Endothelial cell of umbilical vein (primary cell): ENCODE data around the gene ARID5A. TPM values are rescaled to one million over a fixed set of nuclear protein-coding genes. Genes with fewer than 3 reads are reported as not detected.

Source experiments
- BruUV-seq: library from RNA; stranded (reverse); fragments of 400-500 nt; replicated peaks from 2 replicates; lab custom pipeline; 2021; lab: Mats Ljungman, UMichigan
- CTCF ChIA-PET: fragments of 300-600, 350-600 bp; sonication (Branson Sonifier 250); formaldehyde crosslinking; loops from one replicate; lab custom pipeline; 2021; ENCODE audit warnings: antibody characterized with exemption, inconsistent platforms; lab: Charles Lee
- POLR2A ChIA-PET: fragments of 300-600, 350-600 bp; sonication (Branson Sonifier 250); formaldehyde crosslinking; loops from one replicate; lab custom pipeline; 2021; ENCODE audit warnings: antibody characterized with exemption, inconsistent platforms; lab: Charles Lee
- DNase-seq: peaks from one replicate; pipeline ENCODE4 v3.0.0-alpha.2; 2011; ENCODE audit warnings: low read depth, low spot score
- FAIRE-seq: peaks from 2 replicates; lab custom pipeline; 2011; peaks lifted over from hg19 to GRCh38; lab: Jason Lieb, UNC
- H2AFZ ChIP-seq: 2 replicates; pipeline ENCODE4 v1.6.0; 2012; ENCODE audit warnings: low read depth, low read length, control low read depth, inconsistent platforms
- H3K27ac ChIP-seq: 2 replicates; pipeline ENCODE4 v1.5.1; 2011; ENCODE audit warnings: low read depth, mild to moderate bottlenecking, control low read depth, low read length, moderate library complexity; ENCODE audit not compliant: insufficient read depth
- H3K27me3 ChIP-seq, 2 experiments: 2 replicates each; pipeline versions ENCODE4 v1.6.0 to v1.6.1; 2011; ENCODE audit warnings: low read length in 2 of 2, mixed read lengths in 1 of 2; ENCODE audit not compliant: control insufficient read depth in 2 of 2, insufficient read depth in 2 of 2
- H3K36me3 ChIP-seq, 2 experiments: 2 replicates in 1 of 2; 3 replicates in 1 of 2; pipeline ENCODE4 v1.5.1; 2011; ENCODE audit warnings: low read length in 2 of 2, mild to moderate bottlenecking in 1 of 2, moderate library complexity in 1 of 2; ENCODE audit not compliant: control insufficient read depth in 2 of 2, insufficient read depth in 2 of 2; ENCODE audit errors: extremely low read depth in 1 of 2
- H3K4me1 ChIP-seq: 3 replicates; pipeline ENCODE4 v1.5.1; 2011; ENCODE audit warnings: mild to moderate bottlenecking, low read length; ENCODE audit not compliant: control insufficient read depth, insufficient read depth; ENCODE audit errors: extremely low read depth
- H3K4me2 ChIP-seq: 2 replicates; pipeline ENCODE4 v1.6.1; 2011; ENCODE audit warnings: low read length, control low read depth, mixed read lengths; ENCODE audit not compliant: insufficient read depth
- H3K4me3 ChIP-seq, 3 experiments: fragments of 200-600 bp in 1 of 3; sonication (generic), shearing (Covaris generic) in 1 of 3; replicated peaks in 1 of 3; 2 replicates each; pipeline ENCODE4 v1.5.1; 2011 to 2016; ENCODE audit warnings: control low read depth in 3 of 3, low read length in 3 of 3, mild to moderate bottlenecking in 2 of 3, inconsistent platforms in 1 of 3, low read depth in 1 of 3, moderate library complexity in 1 of 3; ENCODE audit not compliant: insufficient read depth in 1 of 3
- H3K79me2 ChIP-seq: 2 replicates; pipeline ENCODE4 v1.6.0; 2012; ENCODE audit warnings: low read length, inconsistent platforms; ENCODE audit not compliant: control insufficient read depth, insufficient read depth
- H3K9ac ChIP-seq: replicated peaks from 2 replicates; pipeline ENCODE3; 2011; ENCODE audit warnings: low read length, control low read depth; ENCODE audit not compliant: insufficient read depth; ENCODE audit errors: extremely low read depth
- H3K9me1 ChIP-seq: replicated peaks from 3 replicates; pipeline ENCODE4 v1.6.0; 2011; ENCODE audit warnings: mild to moderate bottlenecking, low read length; ENCODE audit not compliant: control insufficient read depth, insufficient read depth; ENCODE audit errors: extremely low read depth
- H3K9me3 ChIP-seq: replicated peaks from 2 replicates; pipeline ENCODE4 v1.5.1; 2012; ENCODE audit warnings: low read length, inconsistent platforms; ENCODE audit not compliant: control insufficient read depth, insufficient read depth
- H4K20me1 ChIP-seq: replicated peaks from 2 replicates; pipeline ENCODE3; 2011; ENCODE audit warnings: mild to moderate bottlenecking, low read length; ENCODE audit not compliant: control insufficient read depth, insufficient read depth; ENCODE audit errors: extremely low read depth
- CTCF ChIP-seq, 2 donors: IDR thresholded peaks; 1 replicate in 1 of 2; 2 replicates in 1 of 2; pipeline ENCODE4 v1.5.1; 2011; ENCODE audit warnings: low read length in 2 of 2, mild to moderate bottlenecking in 2 of 2, moderate library complexity in 2 of 2, control low read depth in 1 of 2, inconsistent platforms in 1 of 2, low read depth in 1 of 2; ENCODE audit not compliant: insufficient read depth in 1 of 2; ENCODE audit errors: extremely low read depth in 1 of 2
- EZH2 ChIP-seq: IDR thresholded peaks from 2 replicates; pipeline ENCODE4 v1.6.1; 2012; ENCODE audit warnings: borderline replicate concordance, low read depth, mild to moderate bottlenecking, moderate library complexity, low read length, inconsistent platforms; ENCODE audit not compliant: severe bottlenecking
- FOS ChIP-seq: IDR thresholded peaks from 2 replicates; pipeline ENCODE4 v1.6.1; 2011; ENCODE audit warnings: mild to moderate bottlenecking, low read length, moderate library complexity, borderline replicate concordance; ENCODE audit not compliant: insufficient read depth
- GATA2 ChIP-seq: IDR thresholded peaks from 2 replicates; pipeline ENCODE4 v1.7.0; 2011; ENCODE audit warnings: low read depth, mild to moderate bottlenecking, moderate library complexity, mixed read lengths, low read length; ENCODE audit not compliant: insufficient read length, insufficient read depth
- JUN ChIP-seq: IDR thresholded peaks from 2 replicates; pipeline ENCODE4 v1.6.1; 2011; ENCODE audit warnings: borderline replicate concordance, low read depth; ENCODE audit not compliant: insufficient read length, insufficient read depth
- MAX ChIP-seq: IDR thresholded peaks from 2 replicates; pipeline ENCODE4 v1.6.1; 2011; ENCODE audit not compliant: insufficient read depth, insufficient read length
- MYC ChIP-seq: IDR thresholded peaks from one replicate; pipeline ENCODE4 v1.6.1; 2011; ENCODE audit warnings: mild to moderate bottlenecking, low read depth, low read length
- POLR2A ChIP-seq: IDR thresholded peaks from 2 replicates; pipeline ENCODE4 v1.6.1; 2012; ENCODE audit warnings: low read depth, mild to moderate bottlenecking, control low read depth, low read length
- POLR2AphosphoS5 ChIP-seq: IDR thresholded peaks from 2 replicates; pipeline ENCODE4 v1.6.1; 2012; ENCODE audit warnings: low read depth, mild to moderate bottlenecking, control low read depth, low read length, moderate library complexity; ENCODE audit not compliant: insufficient read depth
- dilution Hi-C: fragments of 300-500 bp; cut with MboI; formaldehyde crosslinking; loops from one replicate; pipeline ENCODE4 v1.15.0; 2019; ENCODE audit warnings: low sequenced_read_pairs; ENCODE audit not compliant: extremely low pct_ligation_motif_present
- intact Hi-C: fragments of 100-400 bp; cut with micrococcal nuclease; formaldehyde crosslinking; loops from one replicate; pipeline ENCODE4 v1.10.0; 2022
- polyA plus RNA-seq, 4 experiments: library from polyadenylated mRNA; depleted of rRNA in 3 of 4; stranded (reverse) in 3 of 4; unstranded in 1 of 4; fragments of >200 nt; gene quantifications; 2 replicates each; pipeline versions ENCODE4 v1.2.1 to v1.2.3, GENCODE V29; 2011 to 2012; ENCODE audit warnings: missing spikeins in 1 of 4
- total RNA-seq: library from RNA; stranded (reverse); gene quantifications from 2 replicates; pipeline ENCODE4 v1.2.3, GENCODE V29; 2021

ARID5A gene
- total and polyA plus RNA-seq, 2 donors (not counting 3 experiments of a cell fraction or from before 2014, with no cell fraction given) = 18.0 to 24.7 TPM

GRCh38 chr2:96509847-96510230 is 26.7 kb upstream of the ARID5A start:
- H3K4me2 ChIP-seq = no peak overlapping the region
- no peak overlapping the region for H2AFZ ChIP-seq
- H3K27me3 ChIP-seq = peaks cover 2 to 3% of the 10 kb centered on the region in 2 experiments
- H3K9me1 ChIP-seq = no peaks in the 10 kb centered on the region
- dilution Hi-C loops (no loop called here), intact Hi-C loops (loop anchor here (1.0 to 10.0 kb wide), 9 partner anchors 18 to 450 kb away; partner anchors contain the start of genes ASTL, SNRNP200 and STARD7)
- no peaks in the 10 kb centered on the region for H3K9me3 ChIP-seq
- no peak overlapping the region for H3K4me3 ChIP-seq
- H3K79me2 ChIP-seq = no peaks in the 10 kb centered on the region
- H3K27ac ChIP-seq = no peak overlapping the region
- FAIRE-seq (no peak), DNase-seq (no peak)
- TF ChIP-seq JUN (no peak), POLR2AphosphoS5 (no peak)
- ChIA-PET POLR2A (no interaction called here), CTCF (interaction anchor here (0.6 to 11.6 kb wide), 34 partner anchors 8 to 517 kb away, joined by 3 to 451 read pairs (median 4); partner anchors contain the start of genes ASTL, ITPRIPL1 and SNRNP200)
- no peaks in the 10 kb centered on the region for H3K36me3 ChIP-seq
- BruUV-seq = no TSS peak
- no peak overlapping the region for H3K9ac ChIP-seq
- no peaks in the 10 kb centered on the region for H4K20me1 ChIP-seq
- H3K4me1 ChIP-seq = no peaks in the 10 kb centered on the region

- Histone ChIP-seq H3K9me3 (no peaks in the 10 kb centered on the region), H3K9ac (no peak overlapping the region), H3K4me1 (no peaks in the 10 kb centered on the region), H3K4me2 (no peak overlapping the region), H3K27ac (no peak overlapping the region), H3K27me3 (peaks cover 2 to 3% of the 10 kb centered on the region in 2 experiments), H3K36me3 (no peaks in the 10 kb centered on the region), H4K20me1 (no peaks in the 10 kb centered on the region), H2AFZ (no peak overlapping the region), H3K4me3 (no peak overlapping the region), H3K79me2 (no peaks in the 10 kb centered on the region), H3K9me1 (no peaks in the 10 kb centered on the region)
- FAIRE-seq (no peak), DNase-seq (no peak)
- BruUV-seq = no TSS peak
- intact Hi-C loops = no loop called here
- TF ChIP-seq POLR2A (no peak), GATA2 (no peak), FOS (no peak), JUN (no peak), POLR2AphosphoS5 (no peak), MAX (no peak), MYC (no peak), EZH2 (no peak), CTCF (IDR thresholded peaks at IDR 0.05; ENCODE audit: extremely low read depth in 1 of 2, insufficient read depth in 1 of 2, low read depth in 1 of 2, low read length in 2 of 2) (no peak)
- POLR2A ChIA-PET = no interaction called here
- dilution Hi-C loops = no loop called here
- CTCF ChIA-PET = interaction anchor here (0.8 to 11.6 kb wide), 10 partner anchors 16 to 374 kb away, joined by 3 to 451 read pairs (median 4); partner anchors contain the start of gene ASTL
Observed at GRCh38 chr2:96510931-96511595, 25.5 kb upstream of the ARID5A start.
